HG03025 (cell line): ENCODE data around the gene CFAP210.
"Not testable (repeated sequence)": the region's sequence is repeated elsewhere in the genome, so short reads cannot be mapped to it uniquely, and the experiment has no call there.

Experiments
- ATAC-seq: cut with Tn5 transposase; IDR thresholded peaks from one replicate; pipeline ENCODE4 v1.9.1; 2021; ENCODE audit warnings: mild to moderate bottlenecking, moderate library complexity; ENCODE audit not compliant: unreplicated experiment, low FRiP score

Gene CFAP210

DNA sequence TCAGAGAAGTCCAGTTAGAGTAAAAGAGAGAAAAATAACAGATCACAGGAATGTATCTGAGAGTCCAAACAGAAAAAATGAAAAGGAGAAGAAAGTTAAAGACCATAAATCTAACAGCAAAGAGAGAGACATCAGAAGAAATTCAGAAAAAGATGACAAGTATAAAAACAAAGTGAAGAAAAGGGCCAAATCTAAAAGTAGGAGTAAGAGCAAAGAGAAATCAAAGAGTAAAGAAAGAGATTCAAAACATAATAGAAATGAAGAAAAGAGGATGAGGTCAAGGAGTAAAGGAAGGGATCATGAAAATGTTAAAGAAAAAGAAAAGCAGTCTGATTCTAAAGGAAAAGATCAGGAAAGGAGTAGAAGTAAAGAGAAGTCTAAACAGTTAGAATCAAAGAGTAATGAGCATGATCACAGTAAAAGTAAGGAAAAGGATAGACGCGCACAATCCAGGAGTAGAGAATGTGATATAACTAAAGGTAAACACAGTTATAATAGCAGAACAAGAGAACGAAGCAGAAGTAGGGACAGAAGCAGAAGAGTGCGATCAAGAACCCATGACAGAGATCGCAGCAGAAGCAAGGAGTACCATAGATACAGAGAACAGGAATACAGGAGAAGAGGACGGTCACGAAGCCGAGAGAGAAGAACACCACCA, 57.6 kb downstream of the CFAP210 start:
- ATAC-seq, result no peak

DNA sequence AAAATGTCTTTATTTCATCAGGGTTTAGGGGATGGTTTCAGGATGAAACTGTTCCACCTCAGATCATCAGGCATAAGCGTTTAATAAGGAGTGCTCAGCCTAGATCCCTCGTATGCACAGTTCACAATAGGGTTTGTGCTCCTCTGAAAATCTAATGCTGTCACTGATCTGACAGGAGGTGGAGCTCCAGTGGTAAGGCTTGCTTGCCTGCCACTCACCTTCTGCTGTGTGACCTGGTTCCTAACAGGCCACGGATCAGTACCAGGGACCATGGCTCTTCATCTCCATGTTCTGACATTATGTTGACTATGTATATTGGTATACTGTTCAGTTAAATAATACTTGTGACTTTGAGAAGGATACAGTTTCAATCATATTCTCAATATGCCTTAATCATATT, 68.4 kb downstream of the CFAP210 start:
- ATAC-seq, result no peak

DNA sequence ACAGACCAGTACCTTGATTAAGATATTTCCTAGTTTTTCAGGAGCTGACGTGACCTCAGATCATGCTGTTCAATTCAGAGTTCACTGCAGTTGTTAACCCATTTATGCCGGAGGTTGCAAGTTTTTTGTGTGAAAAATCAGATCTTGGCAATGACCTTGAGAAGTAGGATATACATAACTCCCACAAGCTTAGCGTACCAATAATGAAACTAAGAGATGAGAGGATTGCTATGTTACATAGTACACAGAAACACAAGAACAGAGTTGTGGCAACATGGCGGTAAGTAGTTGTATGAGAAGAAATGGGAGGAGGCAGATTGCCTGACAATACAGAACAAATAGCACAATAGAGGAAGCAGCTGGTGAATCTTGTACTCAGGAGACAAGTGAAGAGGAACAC, 71.0 kb downstream of the CFAP210 start:
- ATAC-seq, result no peak

DNA sequence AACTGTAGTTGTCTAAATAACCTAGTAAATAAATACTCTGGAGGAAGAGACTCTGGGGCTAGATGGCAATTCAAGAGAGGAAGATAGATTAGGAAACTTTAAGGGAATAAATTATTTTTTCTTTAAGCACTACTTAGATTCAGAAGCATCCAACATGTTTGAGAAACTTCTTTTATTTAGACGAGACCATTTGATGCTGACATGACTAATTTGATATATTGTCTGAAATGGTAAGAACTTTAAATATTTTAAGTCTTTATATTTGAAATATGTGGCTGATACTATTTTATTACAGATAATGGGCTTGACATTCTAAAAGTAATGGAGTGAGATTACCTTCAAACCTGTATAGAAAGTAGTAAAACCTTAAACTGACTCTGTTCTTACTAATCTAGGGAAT, 73.7 kb downstream of the CFAP210 start:
- ATAC-seq, result no peak

DNA sequence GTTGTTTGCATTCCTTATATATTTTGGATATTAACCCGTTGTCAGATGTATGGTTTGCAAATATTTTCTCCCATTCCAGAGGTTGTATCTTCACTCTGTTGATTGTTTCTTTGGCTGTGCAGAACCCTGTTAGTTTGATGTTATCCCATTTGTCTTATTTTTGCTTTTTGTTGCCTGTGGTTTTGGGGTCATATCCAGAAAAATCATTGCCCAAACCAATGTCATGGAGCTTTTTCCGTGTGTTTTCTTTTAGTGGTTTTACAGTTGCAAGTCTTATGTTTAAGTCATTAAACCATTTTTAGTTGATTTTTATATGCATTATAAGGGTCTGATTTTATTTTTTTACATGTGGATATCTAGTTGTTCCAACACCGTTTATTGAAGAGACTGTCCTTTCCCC, 74.3 kb downstream of the CFAP210 start:
- ATAC-seq, result no peak

DNA sequence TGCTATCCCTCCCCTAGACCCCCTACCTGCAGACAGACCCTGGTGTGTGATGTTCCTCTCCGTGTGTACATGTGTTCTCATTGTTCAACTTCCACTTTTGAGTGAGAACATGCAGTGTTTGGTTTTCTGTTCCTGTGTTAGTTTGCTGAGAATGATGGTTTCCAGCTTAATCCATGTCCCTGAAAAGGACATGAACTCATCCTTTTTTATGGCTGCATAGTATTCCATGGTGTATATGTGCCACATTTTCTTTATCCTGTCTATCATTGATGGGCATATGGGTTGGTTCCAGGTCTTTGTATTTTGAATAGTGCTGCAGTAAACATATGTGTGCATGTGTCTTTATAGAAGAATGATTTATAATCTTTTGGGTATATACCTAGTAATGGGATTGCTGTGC, 78.2 kb downstream of the CFAP210 start:
- not testable (repeated sequence) for ATAC-seq

DNA sequence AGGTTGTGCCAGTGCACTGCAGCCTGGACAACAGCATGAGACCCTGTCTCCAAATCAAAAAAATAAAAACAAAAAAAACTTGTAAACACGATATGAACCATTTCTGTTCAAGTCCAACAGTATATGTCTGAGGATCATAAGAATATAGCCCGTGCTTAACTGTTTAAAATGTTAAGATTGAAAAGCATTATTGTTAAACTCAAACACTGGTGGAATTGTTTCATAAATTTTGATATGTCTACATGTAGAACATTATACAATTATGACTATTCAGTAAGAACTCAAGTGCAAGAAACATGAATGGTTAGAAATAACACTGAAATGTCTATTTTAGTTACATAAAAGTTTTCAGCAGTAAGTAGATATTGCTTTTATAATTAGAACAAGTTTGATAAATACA, 80.3 kb downstream of the CFAP210 start:
- no peak for ATAC-seq

DNA sequence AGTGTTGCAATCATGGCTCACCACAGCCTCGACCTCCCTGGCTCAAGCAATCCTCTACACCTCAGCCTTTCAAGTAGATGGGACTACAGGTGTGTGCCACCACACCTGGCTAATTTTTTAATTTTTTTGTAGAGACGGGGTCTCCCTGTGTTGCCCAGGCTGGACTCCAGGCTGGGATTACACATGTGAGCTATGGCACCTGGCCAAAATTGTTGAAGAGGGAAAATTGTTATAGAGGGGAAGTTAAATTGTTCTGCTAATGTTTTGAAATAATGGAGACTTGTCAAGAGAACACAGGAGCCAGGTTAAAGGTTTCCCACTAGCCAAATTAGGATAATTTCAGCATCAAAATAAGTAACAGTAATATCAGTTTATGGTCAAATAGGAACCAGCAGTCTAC, 84.9 kb downstream of the CFAP210 start:
- ATAC-seq, result no peak

DNA sequence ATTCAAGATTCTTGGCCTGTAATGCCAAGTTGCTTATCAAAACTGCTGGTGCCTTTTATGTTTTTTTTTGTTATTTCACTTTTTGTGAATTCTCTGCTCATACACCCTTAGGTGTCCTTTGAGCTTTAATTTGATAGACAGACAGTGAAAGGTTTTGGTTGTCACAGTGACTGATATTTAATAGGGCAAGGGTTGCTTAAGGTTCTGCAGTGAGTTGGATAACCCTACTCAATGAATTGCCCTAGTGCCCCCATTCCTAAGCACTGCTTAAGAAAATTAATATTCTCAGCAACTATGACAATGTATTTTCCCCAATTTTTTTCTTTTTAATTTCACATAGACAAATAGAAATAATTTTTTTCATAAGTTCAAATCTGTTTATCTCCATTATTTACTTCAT, 94.6 kb downstream of the CFAP210 start:
- ATAC-seq, result no peak

DNA sequence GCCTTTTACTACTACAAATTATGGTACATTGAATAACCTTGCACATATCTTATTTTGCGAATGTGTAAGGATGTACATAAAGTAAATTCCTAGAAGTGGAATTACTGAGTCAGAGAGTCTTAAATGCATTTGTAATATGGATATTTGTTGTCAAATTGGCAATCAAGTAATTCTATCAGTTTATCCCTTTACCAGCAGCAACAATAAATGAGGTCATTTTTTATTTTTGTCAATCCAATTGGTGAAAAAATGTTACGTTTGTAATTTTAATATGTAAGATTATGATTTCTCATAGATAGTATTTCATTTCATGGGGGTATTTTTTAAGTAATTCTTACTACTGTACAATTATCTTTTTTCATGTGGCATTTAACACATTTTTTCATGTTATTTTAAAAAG, 95.2 kb downstream of the CFAP210 start:
- ATAC-seq, result no peak

DNA sequence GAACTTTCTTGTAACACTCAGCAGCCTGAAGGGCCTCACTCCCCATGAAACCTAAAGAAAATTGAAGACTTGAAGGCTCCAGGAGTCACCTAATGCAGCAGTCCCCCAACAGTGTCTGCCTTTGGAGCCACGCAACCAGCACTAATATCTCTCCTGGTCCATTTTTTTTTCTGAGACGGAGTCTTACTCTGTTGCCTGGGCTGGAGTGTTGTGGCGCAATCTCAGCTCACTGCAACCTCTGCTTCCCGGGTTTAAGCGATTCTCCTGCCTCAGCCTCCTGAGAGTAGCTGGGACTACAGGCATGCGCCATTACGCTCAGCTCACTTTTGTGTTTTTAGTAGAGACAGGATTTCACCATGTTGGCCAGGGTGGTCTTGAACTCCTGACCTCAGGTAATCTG, 97.7 kb downstream of the CFAP210 start:
- ATAC-seq, result not testable (repeated sequence)
